GM21528 (cell line): Measurements from ENCODE around the gene NTHL1.

Experiments used
- ATAC-seq: cut with Tn5 transposase; IDR thresholded peaks from one replicate; pipeline ENCODE4 v1.9.1; 2021; ENCODE audit warnings: mild to moderate bottlenecking, moderate library complexity; ENCODE audit not compliant: unreplicated experiment, low FRiP score

NTHL1 gene

GRCh38 chr16:2066139-2066538 is 18.5 kb upstream of the NTHL1 start:
- no peak for ATAC-seq

DNA sequence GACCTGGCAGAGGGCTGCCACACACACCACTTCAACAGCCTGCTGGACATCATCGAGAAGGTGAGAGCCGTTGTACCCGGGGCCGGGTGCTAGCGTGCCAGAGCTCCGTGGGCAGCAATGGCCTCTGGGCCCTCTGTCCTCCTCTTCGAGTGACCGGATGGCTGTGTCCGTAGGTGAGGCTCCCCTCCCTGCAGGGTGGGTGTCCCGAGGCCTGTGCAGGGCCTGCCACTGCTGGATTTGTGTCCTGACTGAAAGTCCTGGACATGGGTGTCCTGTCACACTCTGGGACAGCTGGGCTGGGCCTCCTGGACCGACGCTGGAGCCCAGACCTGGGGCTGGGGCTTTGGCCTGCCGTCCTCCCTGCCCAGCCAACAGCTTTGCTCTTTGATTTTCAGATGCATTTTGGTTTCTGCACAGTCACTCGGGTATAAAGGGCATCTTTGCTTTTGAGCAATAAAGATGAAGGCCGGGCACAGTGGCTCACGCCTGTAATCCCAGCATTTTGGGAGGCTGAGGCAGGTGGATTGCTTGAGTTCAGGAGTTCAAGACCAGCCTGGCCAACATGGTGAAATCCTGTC is 16.8 kb upstream of the NTHL1 start:
- no peak for ATAC-seq

DNA sequence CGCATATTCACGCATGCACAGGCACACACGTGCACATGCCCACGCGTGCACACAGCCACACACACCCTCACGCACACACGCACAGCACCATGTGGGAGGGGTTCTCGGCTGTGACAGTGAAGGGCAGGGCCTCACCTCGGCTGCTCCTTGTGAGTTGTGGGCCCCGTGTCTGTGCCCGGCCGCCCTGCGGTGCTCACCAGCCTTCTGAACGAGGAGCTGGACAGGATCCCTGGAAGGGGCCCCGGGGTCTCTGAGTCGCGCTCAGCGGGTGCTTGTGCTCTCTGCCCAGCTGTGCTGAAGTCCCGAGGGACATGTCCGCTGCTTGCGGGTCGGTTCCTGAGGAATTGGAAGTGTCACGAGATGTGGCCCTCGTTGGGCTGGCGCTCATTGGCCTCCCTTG is 16.2 kb upstream of the NTHL1 start:
- no peak for ATAC-seq

DNA sequence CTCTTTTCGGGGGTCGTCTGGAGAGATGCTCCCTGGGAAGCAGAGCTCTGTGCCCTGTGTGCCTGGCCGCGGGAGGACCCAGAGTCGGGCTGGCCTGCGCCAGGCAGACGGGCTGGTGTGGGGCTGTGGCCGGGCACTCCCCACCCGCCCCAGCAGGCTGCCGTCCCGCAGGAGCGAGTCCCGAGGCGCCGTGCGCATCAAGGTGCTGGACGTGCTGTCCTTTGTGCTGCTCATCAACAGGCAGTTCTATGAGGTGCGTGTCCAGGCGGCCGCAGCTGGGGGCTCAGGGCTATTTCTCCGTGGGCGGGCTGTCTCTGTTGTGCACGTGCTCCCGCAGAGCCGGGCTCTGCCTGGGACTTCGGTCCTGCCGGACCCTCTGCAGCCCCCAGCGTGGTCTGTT is 15.2 kb upstream of the NTHL1 start:
- ATAC-seq: no peak

- no peak for ATAC-seq
Observed at GRCh38 chr16:2061526-2061925, 13.9 kb upstream of the NTHL1 start.

- ATAC-seq: no peak
Observed at GRCh38 chr16:2061023-2061422, 13.4 kb upstream of the NTHL1 start.

DNA sequence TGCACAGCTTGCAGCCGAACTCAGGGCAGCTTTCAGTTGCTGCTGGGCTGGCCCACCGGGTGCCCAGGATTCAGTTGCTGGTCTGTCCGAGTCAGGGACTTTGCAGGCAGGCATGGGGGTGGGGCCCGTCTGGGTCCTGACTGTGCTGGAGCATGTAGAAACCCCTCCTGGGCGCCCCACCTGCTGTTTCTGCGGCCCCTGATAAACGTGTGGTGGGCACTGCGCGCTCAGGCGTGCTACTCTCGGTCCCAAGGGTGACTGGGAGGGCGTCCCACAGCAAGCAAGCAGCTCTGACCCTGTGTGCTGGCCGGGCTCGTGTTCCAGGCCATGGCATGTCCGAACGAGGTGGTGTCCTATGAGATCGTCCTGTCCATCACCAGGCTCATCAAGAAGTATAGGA is 12.7 kb upstream of the NTHL1 start:
- no peak for ATAC-seq

DNA sequence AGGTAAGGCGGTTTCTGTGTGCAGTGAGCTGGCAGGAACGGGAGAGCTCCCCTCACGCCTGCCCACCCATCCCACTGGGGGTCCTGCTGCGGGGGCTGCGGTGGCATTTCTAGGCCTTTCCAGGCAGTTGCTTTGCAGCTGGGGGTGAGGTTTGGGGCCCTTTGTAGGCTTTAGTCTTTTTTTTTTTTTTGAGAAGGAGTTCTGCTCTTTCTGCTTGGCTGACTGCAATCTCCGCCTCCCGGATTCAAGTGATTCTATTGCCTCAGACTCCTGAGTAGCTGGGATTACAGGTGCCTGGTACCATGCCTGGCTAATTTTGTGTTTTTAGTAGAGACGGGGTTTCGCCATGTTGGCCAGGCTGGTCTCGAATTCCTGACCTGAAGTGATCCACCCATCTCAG is 11.2 kb upstream of the NTHL1 start:
- ATAC-seq: no peak

GRCh38 chr16:2058420-2058819 is 10.8 kb upstream of the NTHL1 start:
- no peak for ATAC-seq

DNA sequence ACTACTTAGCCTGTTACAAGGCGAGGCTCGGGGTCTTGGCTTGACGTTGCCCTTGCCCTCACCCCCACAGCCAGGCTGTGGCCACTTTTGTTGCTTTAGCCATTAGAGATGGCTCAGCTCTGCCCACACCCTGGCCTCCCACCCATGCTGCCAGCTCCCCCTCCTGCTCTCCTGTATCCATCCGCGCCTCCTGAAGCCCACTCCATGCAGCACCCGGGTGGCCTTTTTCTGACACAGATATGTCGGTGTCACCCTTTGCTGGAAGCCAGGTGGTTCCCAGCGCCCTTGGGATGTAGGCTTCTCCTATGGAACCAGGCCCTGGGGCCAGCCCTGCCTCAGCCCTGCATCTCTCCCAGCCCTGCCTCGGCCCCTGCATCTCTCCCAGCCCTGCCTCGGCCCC is 9.8 kb upstream of the NTHL1 start:
- ATAC-seq: no peak

- no peak for ATAC-seq
Observed at GRCh38 chr16:2056681-2057407, 9.2 kb upstream of the NTHL1 start.

DNA sequence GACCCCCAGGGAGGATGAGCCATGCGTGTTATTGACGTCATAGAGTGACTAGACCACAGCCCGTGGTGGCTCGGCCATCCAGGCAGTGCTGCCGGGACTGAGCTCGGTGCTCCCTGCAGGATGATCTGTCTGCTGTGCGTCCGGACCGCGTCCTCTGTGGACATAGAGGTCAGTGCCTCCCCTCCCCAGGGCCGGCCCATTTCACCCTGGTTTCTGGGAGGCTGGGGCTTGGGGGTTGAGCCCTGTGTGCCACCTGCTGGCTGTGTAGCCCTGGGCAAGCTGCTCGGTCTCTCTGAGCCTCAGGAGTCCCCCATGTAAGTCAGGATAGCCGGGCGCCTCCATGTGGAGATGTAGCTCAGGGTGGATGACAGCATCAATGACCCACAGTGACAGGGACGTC is 8.4 kb upstream of the NTHL1 start:
- ATAC-seq: no peak

DNA sequence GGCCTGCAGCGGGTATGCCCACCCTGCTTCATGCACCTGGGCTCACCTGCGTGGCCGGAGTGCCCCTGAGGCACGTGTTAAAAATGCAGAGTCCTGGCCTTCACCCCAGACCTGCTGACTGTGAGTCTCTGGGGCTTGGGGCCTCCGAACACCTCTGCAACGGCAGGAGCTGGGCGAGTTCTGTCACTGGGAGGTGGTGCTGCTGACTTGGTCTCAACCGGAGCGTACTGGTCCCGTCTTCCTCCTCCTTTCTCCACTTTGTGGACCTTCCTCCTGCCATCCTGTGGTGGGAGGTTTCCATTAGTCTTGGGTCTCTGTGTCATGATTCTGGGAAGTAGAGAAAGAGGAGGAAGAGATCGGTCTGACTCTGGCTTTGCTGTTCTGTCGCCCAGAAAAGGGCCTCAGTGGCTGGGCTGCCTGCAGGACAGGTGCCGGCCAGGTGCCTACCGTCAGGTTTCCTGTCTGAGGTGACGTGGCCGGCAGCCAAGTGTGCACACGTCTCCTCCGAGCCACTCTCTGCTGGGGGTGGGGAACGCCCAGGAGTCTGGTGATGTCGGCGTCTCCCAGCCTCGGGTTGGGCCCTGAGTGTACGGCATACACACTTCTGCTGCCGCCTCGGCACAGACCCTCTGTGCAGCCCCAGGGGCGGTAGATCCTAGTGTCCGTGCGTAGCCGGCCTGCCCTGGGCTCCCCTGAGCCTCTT is 7.1 kb upstream of the NTHL1 start:
- no peak for ATAC-seq

- ATAC-seq: no peak
Observed at GRCh38 chr16:2053897-2054296, 6.3 kb upstream of the NTHL1 start.

GRCh38 chr16:2053211-2053610 is 5.6 kb upstream of the NTHL1 start:
- no peak for ATAC-seq

- ATAC-seq: no peak
Observed at GRCh38 chr16:2048116-2048543, 496 bp upstream of the NTHL1 start.

GRCh38 chr16:2046893-2047329 is 723 bp downstream of the NTHL1 start:
- ATAC-seq: no peak

- no peak for ATAC-seq
Observed at GRCh38 chr16:2045965-2046892, 1.4 kb downstream of the NTHL1 start.

- ATAC-seq: no peak
Observed at GRCh38 chr16:2044541-2044940, 3.1 kb downstream of the NTHL1 start.

- no peak for ATAC-seq
Observed at GRCh38 chr16:2043667-2044451, 3.8 kb downstream of the NTHL1 start.
